Measurements from ENCODE around the gene C3orf22.
A peak's percentile ranks its signal among the peaks of the same experiment; 100 is the strongest.
"Not testable (repeated sequence)": the region's sequence is repeated elsewhere in the genome, so short reads cannot be mapped to it uniquely, and the experiment has no call there.

The C3orf22 gene, protein sequence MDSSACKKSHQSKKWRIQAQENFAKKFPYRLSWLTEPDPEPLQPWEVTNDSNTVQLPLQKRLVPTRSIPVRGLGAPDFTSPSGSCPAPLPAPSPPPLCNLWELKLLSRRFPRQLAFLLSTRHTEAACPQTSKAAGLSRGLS

DNA sequence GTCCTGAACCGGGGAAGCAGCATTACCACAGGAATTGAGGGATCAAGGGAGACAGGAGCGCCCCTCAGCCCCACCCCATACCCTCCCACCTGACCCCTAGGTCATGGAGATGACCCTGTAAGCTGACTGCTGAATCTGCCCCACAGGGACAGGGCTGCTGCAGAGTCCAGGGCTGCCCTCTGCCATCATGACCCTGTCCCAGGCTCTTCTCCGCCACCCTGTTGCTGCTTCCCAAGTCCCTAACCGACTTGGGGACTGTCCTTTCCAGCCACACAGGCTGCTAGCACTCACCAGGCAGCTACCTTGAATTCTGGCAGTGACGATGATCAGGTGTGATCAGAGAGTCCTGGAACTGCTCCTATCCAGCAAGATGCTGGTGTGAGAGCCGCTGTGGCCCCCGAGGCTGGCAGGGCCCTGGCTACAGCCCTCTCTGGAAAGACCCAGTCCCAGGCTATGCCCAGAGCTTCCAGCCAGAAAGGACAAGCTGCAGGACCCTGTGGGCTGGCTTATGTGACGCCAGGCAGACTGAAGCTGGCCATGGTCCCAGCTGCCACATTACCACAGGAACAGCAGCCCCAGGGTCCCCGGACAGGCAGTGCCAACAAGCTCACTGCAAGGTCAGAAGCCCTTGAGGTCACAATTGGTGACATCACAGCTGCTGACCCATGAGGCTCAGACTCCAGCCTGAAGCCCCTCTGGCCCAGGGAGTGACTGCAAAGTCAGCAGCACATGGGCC, at the start of gene C3orf22:
TSS of gene C3orf22 (minus strand) at position 597 of the 736 bp plus-strand sequence. CDS start 5,542 bp downstream, outside the sequence.
- no peak for DNase-seq

DNA sequence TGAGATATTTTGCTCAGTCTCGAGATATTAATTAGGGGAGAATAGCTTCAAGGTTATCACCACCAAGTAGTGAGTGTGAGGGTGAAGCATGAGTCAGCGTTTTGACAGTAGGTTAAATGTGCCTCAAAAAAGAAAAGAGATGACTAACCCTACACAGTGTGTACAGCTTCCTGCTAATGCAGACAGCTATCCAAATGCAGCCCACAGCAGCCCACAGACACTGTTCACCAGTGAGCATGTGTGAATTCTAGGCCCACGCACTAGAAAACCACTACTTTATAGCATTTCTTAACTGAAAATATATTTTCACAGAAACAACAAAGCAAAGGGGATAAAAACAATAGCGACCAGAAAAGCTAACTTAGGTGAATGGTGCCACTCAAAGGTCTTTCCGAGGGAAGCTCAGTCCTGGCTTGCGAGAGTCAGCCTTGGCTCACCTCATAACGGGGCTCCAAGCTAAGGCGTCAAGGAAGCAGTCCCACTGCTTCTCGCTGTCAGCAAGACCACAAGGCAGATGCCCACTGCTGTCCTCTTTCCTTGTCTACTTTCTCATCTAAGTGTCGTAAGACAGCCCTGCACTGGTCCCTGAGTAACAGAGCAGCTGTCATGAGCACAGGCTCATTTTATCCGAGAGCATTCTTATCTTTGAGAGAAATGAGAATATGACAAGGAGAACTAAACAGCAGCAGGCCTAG, 48.6 kb upstream of the C3orf22 start:
- DNase-seq: peak; percentile 20

DNA sequence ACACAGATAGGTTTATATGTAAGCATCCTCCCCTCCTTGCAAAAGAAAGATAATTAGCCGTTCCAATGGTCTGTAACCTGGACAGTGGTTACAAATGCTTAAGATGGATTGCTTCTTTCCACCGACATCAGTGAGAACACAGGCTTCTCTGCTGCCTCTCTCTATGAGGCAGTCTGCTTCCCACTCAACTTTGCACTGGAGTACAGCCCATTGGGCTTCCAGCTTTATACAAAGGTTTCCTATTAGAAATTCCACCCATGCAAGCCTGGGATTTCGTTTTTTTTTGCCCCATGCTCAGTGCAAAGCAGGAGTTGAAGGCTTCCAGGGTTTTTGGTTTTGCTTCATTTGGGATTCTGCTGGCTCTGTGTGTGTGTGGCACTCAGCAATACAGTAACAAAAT, 47.3 kb upstream of the C3orf22 start:
- DNase-seq: no peak

DNA sequence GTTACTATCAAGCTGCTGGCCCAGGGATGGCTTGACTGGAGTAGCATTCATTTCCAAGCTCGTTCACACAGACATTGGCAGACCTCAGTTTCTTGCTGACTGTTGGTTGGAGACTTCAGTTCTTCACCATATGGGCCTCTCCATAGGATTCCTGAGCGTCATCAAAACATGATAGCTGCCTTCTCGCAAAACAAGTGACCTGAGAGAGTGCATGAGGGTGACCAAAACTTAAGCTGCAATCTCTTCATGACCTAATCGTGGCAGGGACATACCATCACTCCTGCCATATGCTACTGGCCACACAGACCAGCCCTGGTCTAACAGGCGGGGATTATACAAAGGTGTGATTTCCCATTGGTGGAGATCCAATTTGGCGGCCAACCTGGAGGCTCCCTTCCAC, 46.0 kb upstream of the C3orf22 start:
- DNase-seq: no peak

DNA sequence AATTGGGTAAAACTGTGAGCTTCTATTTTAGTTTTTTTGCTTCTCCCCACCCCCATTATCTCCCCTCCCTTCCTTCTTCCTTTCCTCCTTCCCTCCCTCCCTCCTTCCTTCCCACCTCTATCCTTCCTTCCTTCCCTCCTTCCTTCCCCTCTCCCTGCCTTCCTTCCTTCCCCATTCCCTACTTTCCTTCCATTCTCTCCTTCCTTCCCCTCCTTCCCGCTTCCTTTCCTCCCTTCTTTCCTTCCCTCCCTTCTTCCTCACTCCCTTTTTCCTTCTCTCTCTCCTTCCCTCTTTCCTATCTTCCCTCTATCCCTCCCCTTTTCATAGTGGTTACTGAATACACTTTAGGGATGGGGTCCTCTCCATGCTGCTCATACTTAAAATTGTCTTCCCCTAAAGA, 40.4 kb upstream of the C3orf22 start:
- DNase-seq: no peak

DNA sequence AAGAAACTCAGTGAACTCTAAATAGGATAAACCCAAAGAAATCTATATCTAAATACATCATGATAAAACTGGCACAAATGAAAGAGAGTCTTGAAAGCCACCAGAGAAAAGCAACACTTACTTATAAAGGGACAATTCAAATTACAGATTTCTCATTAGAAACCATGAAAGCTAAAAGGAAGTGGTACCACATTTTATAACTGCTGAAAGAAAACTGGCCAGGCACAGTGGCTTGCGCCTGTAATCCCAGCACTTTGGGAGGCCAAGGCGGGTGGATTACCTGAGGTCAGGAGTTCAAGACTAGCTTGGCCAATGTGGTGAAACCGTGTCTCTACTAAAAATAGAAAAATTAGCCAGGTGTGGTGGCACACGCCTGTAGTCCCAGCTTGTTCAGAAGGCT, 36.7 kb upstream of the C3orf22 start:
- not testable (repeated sequence) for DNase-seq

DNA sequence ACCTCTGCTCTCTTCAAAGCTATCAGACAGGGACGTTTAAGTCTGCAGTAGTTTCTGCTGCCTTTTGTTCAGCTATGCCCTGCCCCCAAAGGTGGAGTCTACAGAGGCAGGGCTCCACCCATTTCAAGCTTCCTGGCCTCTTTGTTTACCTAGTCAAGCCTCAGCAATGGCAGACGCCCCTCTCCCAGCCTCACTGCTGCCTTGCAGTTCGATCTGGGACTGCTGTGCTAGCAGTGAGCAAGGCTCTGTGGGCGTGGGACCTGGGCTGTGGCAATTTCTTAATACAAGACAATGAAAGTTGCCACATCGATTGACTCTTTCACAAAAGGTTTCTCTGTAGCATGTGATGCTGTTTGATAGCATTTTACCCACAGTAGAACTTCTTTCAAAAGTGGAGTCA, 32.8 kb upstream of the C3orf22 start:
- DNase-seq: not testable (repeated sequence)

DNA sequence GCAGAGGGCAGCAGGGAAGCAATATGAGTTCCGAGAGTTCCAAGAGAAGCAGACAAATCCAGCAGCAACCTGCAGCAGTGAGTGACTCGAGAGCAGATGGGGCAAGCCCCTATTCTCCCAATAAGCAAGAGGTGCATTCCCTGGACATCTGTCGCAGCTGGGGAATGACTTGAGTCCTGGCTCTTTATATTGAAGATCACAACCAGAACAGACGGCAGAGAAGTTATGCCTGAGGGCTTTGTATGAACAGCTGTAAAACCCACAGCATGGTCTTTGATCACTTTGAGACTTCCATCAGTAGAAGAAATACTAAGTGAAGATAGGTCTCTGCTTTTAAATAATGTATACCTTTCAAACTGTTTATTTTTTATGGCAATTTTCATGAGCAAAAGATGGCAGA, 23.6 kb upstream of the C3orf22 start:
- no peak for DNase-seq

DNA sequence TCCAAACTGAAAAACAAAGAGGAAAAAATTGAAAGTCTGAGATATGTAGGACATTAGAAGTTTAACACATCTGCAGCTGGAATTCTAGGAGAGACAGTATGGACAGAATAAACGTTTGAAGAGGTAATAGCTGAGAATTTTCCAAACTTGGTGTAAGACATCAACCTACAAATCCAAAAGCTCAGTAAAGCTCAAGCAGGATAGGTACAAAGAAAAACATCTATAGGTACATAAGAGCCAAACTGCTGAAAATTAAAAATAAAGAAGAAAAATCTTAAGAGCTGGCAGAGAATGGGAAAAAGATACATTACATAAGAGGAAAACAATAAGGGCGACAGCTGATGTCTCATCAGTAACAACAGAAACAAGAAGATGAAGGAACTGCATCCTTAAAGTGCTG, 22.8 kb upstream of the C3orf22 start:
- no peak for DNase-seq

DNA sequence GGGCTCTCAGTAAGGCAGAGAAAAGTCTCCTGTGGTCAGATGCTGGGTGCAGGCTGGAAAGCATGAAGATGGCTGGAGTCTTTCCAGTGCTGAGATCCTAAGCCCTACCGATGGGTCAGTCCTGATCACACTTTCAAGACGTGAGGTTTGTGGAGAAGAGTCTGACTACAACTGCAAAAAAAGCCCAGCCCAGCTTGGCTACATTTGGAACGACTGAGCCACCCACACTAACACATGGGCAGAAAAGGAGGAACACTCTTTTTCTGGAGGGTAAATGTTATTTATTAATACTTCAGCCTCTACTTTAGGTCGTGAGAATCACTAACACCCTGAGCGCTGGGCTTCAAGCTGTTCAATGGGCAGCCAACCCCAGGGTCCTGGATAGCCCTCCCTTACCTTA, 22.0 kb upstream of the C3orf22 start:
- DNase-seq: no peak

DNA sequence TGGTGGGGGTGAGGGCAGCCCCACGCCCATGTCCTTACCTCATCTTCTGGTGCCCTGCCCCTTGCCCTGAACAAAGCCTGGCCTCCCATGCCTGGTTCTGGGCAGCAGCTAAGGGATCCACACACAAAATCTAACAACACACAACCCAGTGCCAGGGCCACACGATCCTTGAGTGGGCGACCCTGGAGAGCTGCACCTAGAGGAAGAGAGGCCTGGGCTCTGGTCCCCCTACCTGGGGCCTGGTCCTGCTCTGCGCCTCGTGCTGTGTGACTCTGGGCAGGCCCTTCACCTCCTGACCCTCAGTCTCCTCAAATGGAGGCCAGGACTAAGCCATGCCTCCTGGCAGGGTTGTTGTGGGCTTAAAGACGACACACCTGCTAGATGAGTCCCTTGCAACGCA, 20.0 kb upstream of the C3orf22 start:
- DNase-seq: no peak

DNA sequence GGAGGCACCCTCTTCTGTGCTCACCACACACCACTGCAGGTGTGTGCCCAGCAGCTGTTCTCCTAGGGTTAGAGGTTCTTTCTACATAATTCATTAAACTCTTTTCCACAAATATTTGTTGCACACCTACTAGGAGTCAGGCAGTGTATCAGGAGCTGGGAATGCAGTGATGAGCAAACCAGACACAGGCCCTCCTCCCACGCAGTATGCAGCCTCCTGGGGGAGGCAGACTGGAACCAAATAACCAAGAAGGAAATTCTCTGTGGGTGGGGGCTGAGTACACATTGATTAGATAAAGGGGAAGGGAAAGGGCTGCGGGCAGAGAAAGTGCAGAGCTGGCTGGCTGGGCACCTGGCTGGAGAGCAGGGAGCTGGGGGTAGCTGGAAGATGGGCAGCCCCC, 18.5 kb upstream of the C3orf22 start:
- no peak for DNase-seq

DNA sequence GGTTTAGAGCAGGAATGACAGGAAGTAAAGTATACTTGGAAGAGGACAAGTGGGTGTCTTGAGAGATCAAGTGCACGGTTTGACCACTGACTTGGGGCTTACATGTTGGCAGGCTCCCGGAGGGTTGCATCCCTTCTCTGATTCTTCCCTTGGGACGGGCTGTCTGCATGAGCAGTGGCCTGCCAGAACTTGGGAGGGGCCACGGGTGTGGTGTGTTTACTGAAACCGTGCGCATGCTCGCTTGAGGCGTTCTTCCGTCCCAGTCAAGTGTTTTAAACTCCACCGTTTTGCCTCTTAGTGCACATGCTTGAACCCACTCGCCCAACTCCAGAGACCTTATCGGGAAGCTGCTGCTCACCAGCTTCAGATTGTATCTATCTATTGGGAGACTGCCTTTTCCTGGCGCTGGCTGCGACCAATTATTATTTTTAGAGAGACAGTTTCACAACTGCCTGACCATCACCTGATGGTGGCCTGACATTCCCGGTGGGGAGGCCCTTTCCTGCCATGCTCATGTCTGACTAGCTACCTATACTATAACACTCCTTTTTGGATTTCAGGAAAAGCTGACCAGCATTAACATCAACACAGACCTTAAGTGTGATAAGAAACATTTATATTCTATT, 14.9 kb upstream of the C3orf22 start:
- DNase-seq: no peak

DNA sequence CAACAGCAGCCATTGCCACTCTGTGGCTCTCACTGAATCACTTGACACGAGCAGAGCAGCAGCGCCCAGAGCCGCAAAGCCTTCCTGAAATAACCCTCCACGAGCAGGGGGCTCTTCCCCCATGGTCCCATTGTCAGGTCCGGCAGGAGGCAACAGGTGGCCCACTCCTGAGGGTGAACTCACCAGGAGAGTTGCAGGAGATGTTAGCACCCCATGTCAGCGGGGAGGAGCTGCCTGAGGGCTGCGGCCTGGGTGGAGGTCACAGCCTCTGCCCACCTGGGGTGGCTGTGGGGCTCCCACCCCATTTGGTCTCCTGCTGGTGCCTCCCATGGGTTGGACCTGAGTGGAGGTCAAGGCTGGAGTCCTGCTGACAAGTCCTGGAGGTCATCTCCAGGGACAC, 12.3 kb upstream of the C3orf22 start:
- DNase-seq: no peak

DNA sequence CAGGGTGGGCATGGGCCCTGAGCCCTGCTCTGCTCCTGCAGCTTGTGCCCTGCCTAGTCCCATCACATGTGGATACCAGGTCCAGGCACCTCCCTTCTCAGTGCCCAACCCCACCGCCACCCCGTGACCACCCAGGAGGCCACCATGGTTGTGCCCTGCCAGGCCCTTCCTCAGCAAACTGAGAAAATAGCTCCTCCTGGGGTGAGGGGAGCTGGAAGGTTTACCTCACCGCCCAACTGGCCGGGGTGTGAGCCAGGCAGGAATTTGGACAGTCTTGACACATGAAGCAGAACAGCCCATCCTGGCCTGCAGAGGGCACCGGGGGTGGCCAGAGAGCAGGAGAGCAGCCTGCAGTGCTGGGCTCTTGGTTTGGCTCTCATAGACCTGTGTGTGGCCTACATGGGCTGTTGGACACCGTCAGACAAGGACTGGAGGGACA, 11.4 kb upstream of the C3orf22 start:
- no peak for DNase-seq

DNA sequence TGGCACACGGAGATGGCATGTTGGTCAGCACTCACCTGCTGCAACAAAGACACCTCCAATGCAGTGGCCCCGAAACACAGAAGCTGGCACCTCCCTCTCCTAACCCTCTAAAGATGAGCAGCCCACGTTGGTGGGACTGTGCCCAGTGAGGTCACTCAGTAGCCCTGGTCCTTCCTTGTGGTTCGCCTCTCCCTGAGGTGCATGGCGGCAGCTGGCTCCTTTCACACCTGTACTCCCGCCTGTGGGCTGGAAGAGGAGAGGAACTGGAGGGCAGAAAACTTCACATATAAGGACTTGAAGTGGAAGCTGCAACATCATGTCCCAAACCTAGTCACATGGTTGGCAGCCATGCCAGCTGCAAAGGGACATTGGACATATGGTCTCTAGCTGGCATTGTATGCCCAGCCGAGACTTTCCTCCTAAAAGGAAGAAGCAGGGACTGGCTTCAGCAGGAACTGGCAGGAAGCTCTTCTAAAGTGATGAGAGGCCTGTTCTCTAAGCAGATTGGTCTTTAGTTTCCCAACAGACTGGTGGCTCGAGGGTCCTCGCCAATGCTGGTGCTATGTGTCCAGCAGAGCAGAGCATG, 10.8 kb upstream of the C3orf22 start:
- DNase-seq: no peak

DNA sequence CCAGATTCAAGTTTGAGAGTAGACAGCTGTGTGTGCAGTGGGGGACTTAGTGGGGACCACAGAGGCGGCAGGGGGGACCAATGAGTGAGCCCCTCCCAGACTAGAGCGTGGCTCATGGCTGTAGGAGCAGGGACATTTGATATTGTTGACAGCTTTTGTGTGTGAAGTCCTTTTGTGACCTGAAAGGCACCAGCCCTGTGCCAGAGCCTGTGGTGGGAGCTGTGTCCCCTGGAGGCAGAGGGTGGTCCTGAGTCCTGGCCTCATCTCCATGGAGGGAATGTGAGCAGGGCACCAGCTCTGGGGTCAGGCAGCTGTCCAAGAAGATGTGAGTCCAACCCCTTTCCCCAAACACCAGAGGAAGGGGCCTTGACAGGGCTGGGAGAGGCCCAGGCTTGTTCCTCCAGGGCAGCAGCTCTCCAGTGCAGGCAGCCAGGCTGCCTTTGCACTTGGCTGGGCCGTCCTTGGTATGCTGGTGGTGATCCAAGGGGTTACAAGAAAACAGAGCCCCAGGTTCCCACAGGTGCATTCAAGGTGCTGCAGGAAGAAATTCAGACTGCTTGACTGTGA, 10.1 kb upstream of the C3orf22 start:
- DNase-seq: no peak

DNA sequence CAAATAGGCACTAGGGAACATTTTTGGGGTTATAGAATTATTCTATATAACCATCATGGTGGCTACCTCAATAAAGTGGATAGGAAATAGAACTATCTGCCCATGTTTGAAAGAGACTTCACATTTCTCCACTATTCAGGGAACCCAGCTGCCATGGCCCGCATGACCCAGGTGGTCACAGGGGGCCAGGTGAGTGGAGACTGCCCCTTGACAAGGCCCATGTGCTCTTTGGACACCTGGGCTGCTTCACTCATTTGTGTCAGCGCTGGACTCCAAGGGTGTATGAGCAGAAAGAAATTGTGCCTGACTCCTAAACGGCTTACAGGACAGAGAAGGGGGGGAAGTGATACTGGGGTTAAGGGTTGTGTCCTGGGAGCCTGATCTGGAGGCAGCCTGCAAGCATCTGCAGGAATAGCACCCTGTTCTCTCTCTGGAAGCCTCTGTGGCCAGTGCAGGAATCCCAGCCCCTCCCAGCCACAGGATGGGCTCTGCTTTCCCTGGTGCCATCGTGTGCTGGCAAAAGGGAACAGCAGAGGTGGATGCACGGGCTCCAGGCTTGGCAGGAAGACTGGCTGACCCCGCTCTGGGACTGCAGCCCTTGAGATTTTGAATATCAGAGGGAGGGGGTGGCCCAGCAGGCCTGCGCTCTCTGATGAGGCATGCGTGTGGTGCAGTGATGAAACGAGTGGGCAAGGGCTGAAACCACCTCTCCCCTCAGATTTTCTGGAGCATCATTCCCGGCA, 9.1 kb upstream of the C3orf22 start:
- no peak for DNase-seq

DNA sequence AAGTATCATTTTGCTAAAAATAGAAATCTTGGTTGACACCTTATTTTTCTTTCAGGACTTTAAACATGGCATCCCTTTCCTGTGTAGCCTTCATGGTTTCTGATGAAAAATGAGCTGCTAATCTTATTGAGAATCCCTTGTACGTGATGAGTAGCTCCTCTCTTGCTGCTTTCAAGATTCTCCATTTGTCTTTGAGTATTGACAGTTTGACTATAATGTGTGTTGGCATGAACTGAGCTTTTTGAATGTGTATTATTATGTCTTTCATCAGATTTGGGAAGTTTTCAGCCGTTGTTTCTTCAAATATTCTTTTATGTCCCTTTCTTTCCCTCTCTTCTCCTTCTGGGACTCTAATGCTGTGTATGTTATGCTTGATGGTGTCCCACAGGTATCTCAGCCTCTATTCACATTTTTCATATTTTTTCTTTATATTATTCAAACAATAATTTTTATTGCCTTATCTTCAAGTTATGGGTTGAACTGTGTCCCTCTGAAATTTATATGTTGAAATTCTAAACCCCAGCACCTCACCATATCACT, 4.1 kb upstream of the C3orf22 start:
- no peak for DNase-seq

DNA sequence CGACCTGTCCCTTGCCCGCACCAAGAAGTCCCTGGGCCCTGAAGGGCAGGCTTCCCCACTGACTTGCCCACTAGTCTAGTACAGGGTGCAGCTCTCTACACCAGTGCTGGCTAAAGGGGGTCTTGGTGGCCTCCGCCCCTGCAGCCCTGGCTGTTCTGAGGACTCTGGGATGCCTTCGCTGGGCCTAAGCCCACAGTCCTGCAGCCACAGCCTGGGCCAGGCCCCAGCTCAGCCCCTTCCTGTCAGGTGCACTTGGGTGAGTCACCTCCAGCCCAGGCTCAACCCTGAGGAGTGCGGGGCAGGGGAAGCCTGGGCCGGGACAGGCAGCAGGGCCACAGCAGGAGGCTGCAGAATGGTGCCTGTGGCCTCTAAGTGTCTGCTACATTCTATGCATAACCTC, 971 bp downstream of the C3orf22 start:
- DNase-seq: no peak

DNA sequence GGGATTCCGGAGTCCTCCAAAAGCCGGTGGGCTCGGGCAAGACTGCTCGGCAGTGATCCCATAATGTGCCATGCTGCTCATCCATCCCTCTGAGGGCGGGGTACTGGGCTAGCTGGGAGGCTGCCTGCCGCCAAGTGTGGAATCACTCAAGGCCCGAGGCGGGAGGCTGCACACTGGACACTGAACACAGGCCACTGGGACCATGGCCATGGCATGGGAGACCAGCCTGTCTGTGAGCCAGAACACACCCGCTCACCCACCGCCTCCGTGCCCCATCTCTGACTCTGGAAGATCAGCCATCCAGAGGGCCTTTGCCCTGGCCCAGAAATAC, 1.4 kb downstream of the C3orf22 start:
- DNase-seq: no peak
